Skin epidermis (tissue), 12 donors: ENCODE results near the gene BCAP31.
"Not testable (repeated sequence)": the region's sequence is repeated elsewhere in the genome, so short reads cannot be mapped to it uniquely, and the experiment has no call there.

Source experiments
- H3K27ac ChIP-seq, 21 experiments: fragments of 200-600 bp; sonication (generic) in 11 of 21; one replicate each; pipeline ENCODE4 v1.5.0; 2020; ENCODE audit warnings: mild to moderate bottlenecking in 3 of 21, inconsistent platforms in 2 of 21, moderate library complexity in 2 of 21
- H3K4me3 ChIP-seq, 7 experiments: fragments of 200-600 bp; sonication (generic) in 2 of 7; one replicate each; pipeline ENCODE4 v1.5.0; 2020; ENCODE audit warnings: inconsistent platforms in 2 of 7, mild to moderate bottlenecking in 2 of 7, moderate library complexity in 1 of 7

BCAP31 gene

GRCh38 chrX:153738056-153738605 is 13.9 kb upstream of the BCAP31 start:
- no peak overlapping the region for H3K4me3 ChIP-seq
- H3K27ac ChIP-seq = no peak overlapping the region

DNA sequence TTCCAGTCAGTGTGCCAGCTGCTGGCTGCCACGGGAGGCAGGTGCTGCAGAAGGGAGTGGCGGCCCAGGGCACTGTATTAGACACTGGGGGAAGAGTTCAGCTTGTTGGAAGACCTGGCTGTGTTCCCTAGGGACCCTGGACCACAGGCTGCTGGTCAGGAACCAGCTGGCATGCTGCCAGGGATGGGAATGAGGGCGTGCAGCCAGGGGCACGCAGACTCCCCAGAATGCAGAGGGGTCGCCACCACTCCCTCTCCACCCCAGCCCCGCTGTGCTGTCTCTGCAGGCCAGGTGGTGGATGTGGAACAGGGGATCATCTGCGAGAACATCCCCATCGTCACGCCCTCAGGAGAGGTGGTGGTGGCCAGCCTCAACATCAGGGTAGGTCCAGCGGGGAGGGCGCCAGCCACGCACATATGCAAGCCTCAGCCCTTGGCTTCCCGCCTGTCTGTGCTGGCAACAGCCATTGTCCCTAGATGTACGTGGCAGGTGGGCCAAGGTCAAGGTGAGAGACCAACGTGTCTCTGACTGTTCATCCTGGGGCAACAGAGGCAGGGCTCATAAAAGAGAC is 12.8 kb upstream of the BCAP31 start:
- H3K27ac ChIP-seq = no peak overlapping the region
- no peak overlapping the region for H3K4me3 ChIP-seq

DNA sequence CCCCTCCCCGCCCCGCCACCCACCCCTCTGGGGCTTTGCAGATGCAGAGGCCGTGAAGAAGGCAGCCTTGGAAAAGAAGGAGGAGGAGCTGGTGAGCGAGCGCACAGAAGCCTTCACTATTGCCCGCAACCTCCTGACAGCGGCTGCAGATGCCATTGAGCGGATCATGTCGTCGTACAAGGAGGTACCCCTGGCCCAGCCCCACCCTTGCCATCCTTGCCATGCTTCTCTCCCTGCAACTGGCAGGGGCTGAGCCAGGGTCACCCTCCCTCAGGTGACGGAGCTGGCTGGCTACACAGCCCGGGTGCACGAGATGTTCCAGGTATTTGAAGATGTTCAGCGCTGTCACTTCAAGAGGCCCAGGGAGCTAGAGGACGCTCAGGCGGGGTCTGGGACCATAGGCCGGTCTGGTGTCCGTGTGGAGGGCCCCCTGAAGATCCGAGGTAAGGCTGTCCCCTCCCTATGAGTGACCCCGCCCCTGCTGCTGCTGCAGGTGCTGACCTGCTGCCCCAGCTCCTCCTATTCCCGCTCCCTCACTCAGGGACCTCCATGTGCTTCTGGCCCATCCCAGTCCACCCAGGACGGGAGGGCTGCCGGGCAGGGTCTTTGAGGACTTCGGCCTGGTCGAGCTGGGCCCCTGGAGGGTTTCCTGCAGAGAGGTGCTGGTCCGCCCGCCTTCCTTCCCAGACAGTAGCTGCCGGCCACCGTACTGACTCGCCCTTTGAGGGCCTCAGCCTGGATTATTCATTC is 12.1 kb upstream of the BCAP31 start:
- no peak overlapping the region for H3K4me3 ChIP-seq
- no peak overlapping the region for H3K27ac ChIP-seq

GRCh38 chrX:153735274-153735673 is 11.1 kb upstream of the BCAP31 start:
- Histone ChIP-seq H3K4me3 (no peak overlapping the region), H3K27ac (no peak overlapping the region)

GRCh38 chrX:153734871-153735270 is 10.7 kb upstream of the BCAP31 start:
- Histone ChIP-seq H3K4me3 (no peak overlapping the region), H3K27ac (no peak overlapping the region)

DNA sequence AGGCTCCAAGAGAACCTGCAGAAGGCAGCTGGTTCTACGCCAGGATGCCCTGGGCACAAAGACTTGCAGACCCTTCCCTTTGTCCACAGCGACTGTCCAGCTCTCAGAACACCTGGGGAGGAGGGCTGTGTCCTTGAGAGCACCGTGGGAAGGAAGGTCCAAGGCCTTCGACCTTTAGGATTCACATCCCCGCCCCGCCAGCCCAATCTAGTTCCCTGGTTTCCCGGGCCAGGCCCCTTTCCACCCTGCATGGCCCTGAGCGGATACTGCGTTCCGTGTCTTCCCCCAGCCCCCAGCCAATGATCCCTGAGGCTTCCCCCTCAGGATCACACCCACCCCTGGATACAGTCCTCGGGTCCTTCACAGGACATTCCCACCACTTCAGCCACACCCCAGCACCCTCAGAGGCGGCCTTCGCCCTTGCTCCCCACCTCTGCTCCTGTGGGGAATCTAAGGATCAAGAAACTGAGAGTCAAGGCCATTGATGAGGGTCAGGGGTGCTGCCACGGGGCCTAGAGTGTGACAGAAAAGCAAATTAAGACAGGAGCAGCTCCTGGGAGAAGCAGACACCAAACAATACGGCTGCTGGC is 9.6 kb upstream of the BCAP31 start:
- H3K4me3 ChIP-seq = no peak overlapping the region
- H3K27ac ChIP-seq = no peak overlapping the region

DNA sequence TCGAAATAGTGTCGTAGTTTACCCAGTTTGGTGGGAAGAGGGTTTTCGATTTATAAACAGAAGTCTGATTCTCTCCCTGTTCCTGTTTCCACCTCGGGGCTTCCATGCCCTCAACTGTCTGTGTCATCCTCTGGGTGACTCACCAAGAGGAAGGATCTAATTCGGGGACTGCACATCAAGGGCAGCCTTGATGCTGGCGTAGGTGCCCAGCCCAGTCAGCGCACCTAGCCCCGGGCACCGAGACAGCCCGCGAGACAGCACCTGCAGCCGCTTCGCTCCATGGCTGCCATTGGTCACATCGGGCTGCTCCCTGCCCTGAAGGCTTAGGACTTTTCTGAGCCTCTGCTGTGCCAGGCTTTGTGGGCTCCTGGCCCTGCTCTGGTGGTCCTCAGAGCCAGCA is 8.2 kb upstream of the BCAP31 start:
- peak overlapping the region in 3 of 21 experiments; percentile 30 to 49 (median 44) for H3K27ac ChIP-seq
- H3K4me3 ChIP-seq = no peak overlapping the region

- H3K27ac ChIP-seq = peak overlapping the region in 7 of 21 experiments; percentile 12 to 49 (median 35)
Observed at GRCh38 chrX:153731845-153732215, 7.6 kb upstream of the BCAP31 start.

GRCh38 chrX:153731117-153731844 is 7.1 kb upstream of the BCAP31 start:
- H3K27ac ChIP-seq = peak overlapping the region in 6 of 21 experiments; percentile 8 to 49 (median 34)
- no peak overlapping the region for H3K4me3 ChIP-seq

More at GRCh38 chrX:153731845-153732215, 7.6 kb upstream of the BCAP31 start:
- no peak overlapping the region for H3K4me3 ChIP-seq

DNA sequence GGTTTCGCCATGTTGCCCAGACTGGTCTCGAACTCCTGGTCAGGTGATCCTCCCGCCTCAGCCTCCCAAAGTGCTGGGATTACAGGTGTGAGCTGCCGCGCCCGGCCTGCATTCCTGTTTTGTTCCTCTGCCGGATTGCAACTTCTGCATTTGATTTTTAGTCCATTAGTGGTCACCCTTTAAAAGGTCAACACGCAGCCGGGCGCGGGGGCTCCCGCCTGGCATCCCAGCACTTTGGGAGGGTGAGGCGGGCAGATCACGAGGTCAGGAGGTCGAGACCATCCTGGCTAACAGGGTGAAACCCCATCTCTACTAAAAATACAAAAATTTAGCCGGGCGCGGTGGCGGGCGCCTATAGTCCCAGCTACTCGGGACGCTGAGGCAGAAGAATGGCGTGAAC is 5.9 kb upstream of the BCAP31 start:
- not testable (repeated sequence) for H3K27ac ChIP-seq, H3K4me3 ChIP-seq

GRCh38 chrX:153728951-153729631 is 4.9 kb upstream of the BCAP31 start:
- no peak overlapping the region for H3K4me3 ChIP-seq
- no peak overlapping the region for H3K27ac ChIP-seq

- no peak overlapping the region for H3K4me3 ChIP-seq
- peak overlapping the region in 5 of 21 experiments; percentile 53 to 94 (median 88) for H3K27ac ChIP-seq
Observed at GRCh38 chrX:153728095-153728494, 3.9 kb upstream of the BCAP31 start.

- Histone ChIP-seq H3K27ac (peak overlapping the region in 19 of 21 experiments; percentile 38 to 94 (median 78)), H3K4me3 (peak overlapping the region in 3 of 7 experiments; percentile 18 to 76 (median 75))
Observed at GRCh38 chrX:153727123-153727931, 3.1 kb upstream of the BCAP31 start.

DNA sequence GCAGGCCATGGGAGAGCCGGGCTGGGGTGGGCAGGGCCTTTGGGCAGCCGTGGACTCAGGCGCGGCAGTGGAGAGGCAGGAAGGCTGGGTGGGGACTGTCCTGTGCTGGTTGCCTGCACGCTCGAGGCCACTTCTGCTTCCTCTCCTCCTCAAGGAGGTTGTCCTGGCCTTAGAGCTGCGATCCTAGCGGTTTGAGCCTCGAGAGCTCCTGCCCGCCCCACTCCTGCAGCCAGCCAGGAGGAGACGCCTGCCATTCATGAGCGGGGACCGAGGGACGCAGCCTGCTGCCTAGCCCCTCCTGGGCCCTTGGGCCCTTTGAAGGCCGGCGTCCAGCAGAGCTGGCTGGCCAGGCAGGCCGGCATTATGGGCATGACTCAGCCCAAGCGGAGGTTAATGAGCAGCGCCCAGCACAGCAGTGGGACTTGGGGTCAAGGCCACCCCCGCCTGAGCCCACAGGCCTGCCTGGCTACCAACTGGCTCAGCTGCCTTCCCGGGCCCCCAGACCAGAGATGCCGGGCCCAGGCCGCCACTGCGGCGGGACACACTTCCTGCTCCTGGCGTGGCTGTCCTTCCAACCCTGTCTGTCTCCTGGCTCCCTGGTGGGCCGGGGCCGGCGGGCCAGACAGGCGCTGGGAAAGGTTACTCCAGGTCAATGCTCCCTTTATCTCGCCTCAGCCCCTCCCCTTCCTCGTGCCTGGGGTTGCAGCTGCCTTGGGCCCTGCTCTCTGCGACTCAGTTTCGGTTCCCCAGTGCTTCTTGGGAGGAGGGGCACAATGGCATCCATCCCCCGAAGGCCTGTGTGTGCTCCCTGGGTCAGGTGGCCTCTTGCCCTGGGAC is 2.3 kb upstream of the BCAP31 start:
- Histone ChIP-seq H3K4me3 (peak overlapping the region in 5 of 7 experiments; percentile 1 to 76 (median 18)), H3K27ac (peak overlapping the region; percentile 22 to 94 (median 80))

DNA sequence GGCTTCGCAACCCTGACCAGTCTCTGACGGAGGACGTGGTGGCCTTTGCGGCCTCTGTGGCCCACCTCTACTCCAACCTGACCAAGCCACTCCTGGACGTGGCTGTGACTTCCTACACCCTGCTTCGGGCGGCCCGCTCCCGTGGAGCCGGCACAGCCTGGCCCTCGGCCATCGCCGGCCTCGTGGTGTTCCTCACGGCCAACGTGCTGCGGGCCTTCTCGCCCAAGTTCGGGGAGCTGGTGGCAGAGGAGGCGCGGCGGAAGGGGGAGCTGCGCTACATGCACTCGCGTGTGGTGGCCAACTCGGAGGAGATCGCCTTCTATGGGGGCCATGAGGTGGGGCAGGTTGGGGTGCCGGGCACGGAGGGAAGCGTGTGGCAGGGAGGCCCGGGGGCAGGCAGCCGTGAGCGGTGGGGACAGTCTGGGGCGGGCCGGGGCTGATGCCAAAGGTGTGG is 1.7 kb upstream of the BCAP31 start:
- Histone ChIP-seq H3K4me3 (peak overlapping the region in 3 of 7 experiments; percentile 3 to 76 (median 75)), H3K27ac (peak overlapping the region in 19 of 21 experiments; percentile 62 to 94 (median 84))

DNA sequence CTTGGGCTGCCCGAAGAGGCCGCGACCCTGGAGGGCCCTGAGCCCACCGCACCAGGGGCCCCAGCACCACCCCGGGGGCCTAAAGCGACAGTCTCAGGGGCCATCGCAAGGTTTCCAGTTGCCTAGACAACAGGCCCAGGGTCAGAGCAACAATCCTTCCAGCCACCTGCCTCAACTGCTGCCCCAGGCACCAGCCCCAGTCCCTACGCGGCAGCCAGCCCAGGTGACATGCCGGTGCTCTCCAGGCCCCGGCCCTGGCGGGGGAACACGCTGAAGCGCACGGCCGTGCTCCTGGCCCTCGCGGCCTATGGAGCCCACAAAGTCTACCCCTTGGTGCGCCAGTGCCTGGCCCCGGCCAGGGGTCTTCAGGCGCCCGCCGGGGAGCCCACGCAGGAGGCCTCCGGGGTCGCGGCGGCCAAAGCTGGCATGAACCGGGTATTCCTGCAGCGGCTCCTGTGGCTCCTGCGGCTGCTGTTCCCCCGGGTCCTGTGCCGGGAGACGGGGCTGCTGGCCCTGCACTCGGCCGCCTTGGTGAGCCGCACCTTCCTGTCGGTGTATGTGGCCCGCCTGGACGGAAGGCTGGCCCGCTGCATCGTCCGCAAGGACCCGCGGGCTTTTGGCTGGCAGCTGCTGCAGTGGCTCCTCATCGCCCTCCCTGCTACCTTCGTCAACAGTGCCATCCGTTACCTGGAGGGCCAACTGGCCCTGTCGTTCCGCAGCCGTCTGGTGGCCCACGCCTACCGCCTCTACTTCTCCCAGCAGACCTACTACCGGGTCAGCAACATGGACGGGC is 1.0 kb upstream of the BCAP31 start:
- Histone ChIP-seq H3K27ac (peak overlapping the region; percentile 39 to 94 (median 87)), H3K4me3 (peak overlapping the region; percentile 52 to 76 (median 68))
